Measurements from ENCODE around the gene UBASH3A.
A peak's percentile ranks its signal among the peaks of the same experiment; 100 is the strongest.

The UBASH3A gene

DNA sequence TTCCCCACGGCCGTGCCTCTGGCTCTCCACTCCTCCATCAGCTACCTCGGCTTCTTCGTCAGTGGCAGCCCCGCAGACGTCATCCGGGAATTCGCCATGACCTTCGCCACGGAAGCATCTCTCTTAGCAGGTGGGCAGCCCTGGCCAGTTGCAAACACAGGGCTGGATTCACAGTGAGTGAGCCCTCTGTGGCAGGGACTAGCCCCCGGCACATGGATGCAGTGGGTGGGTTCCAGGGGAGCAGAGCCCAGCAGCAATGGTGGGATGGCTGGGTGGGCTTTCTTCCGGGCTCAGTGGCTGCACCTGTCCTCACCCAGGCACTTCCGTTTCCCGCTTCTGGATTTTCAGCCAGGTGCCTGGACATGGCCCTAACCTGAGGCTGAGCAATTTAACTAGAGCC, 9.4 kb downstream of the UBASH3A start:
- DNase-seq: no peak

DNA sequence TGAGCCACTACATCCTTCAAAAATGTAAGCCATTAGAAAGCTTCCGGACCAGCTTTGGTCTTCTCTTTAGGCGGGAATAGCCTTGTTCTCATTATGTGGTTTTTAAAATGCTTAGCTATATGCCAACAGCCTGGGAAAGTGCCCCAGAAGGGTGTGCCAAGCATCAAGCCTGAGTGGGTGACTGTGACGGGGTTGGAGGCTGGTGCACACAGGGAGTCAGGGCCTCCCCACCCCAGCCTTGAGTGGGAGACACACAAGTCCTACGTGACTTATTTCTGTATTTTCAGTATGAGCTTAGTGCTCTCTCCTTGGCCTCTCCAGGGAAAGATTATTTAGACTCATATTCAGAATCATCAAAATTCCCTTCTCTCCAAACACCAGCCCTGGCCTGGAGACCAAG, 9.8 kb downstream of the UBASH3A start:
- no peak for DNase-seq

DNA sequence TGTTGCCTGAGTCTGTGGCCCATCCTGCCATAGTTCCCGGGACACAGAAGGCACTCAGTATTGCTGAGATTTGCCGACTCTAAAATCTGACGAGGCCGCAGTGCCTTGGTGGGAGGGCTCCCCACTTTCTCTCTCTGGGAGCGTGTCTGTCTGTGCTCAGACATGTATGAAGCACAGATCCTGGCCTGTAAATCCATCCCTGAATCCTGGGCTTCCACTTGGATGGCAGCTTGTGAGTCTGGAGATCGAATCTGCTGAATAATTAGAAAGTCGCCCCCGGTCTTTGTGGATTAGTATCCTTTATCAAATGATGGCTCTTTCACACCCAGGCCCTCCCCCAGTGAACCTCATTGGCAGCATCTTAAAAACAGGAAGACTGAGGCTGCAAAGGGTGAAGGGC, 10.4 kb downstream of the UBASH3A start:
- DNase-seq: no peak

DNA sequence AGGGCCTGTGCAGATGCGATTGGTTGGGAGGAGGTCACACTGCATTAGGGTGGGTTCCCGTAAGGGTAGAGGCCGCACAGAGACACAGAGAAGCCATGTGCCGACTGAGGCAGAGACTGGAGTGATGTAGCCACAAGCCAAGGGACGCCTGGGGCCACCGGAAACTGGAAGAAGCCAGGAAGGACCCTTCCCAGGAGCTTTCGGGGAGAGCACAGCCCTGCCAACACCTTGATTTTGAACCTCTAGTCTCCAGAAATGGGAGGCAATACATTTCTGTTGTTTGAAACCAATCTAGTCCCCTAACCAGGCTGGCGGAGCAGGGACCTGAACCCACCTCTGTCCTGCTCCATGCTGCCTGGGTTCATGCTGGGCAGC, 10.8 kb downstream of the UBASH3A start:
- no peak for DNase-seq

DNA sequence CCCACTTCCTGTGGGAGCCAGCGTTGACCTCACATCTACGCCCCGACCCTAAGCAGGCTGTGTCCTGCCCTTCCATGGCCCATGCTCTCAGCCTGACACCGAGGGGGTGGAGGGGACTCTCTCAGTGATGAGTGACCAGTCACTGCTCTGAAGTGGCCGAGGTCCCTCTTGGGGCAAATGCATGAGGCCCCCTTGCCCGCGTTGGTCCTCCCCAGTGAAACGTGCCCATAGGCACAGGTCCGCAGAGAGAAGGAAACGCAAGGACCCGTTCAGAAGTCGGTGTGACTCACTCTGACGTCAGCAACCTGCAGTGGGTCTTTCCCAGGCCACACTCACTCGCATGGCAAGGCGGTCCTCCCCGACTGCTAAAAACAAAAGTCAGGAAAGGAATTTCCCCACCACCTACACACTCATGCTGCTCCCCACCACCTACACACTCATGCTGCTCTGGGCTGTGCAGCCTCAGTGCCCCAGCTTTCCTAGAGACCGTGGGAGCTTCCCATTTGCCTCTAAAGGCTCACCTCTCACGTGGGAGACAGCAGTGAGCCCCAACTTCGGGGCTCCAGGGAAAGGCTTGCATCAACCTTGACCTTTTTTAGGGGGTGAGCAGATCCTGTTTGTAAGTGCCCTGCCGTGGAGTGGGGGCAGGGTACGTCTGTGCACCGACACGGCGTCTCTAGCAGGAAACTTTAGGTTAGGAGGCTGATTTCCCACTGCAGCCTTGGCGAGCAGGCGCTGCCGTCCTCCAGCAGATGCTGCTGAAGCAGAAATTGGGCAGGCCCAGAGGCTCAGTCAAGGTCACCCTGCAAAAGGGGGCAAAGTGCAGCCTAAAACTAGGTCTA, 11.4 kb downstream of the UBASH3A start:
- peak; percentile 90 to 92 for DNase-seq

DNA sequence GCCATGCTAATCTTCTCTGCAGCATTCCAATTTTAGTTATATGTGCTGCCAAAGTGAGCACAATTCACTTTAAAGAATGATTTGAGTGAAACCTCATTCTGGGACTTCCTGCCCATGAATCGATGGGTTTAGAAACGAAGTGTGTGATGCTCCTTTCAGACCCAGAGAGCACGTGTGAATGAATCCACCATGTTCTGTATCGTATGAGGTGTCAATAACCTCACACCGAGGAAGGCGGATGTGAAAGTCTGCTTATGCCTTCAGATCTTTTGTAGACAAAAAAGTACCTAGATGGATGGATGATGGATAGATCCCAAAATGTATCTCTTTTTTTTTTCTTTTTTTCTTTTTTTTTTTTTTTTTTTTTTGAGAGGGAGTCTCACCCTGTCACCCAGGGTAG, 13.8 kb downstream of the UBASH3A start:
- DNase-seq: no peak

DNA sequence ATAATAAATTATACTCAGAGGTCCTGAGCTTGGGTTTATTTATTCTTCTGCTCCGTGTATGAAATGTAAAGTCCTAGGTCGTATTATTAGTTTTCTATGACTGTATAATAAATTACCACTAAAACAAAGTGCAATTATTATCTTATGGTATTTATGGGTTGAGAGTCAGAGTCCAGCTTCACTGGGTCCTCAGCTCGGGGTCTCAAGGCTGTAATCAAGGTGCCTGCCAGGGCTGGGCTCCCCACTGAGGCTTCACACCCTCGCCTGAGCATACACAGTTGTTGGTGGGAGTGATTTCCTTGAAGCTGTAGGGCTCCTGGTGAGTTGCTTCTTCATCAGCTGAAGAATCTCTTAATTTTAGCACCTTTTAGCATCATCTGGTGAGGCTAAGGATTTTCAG, 15.2 kb downstream of the UBASH3A start:
- DNase-seq: no peak

DNA sequence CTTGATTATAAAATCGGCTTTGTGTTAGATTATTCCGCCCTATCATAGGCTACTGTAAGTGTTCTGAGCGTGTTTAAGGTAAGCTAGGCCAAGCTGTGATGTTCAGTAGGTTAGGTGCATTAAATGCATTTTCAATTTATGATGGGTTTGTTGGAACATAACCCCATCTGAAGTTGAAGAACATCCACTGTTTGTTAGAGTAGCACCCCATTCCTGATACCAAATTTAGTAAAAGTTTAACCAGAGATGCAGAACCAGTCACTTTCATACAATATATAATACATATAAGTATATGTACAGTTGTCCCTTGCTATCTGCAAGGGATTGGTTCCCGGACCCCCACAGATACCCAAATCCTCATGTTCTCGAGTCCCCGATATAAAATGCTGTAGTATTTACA, 16.1 kb downstream of the UBASH3A start:
- no peak for DNase-seq

DNA sequence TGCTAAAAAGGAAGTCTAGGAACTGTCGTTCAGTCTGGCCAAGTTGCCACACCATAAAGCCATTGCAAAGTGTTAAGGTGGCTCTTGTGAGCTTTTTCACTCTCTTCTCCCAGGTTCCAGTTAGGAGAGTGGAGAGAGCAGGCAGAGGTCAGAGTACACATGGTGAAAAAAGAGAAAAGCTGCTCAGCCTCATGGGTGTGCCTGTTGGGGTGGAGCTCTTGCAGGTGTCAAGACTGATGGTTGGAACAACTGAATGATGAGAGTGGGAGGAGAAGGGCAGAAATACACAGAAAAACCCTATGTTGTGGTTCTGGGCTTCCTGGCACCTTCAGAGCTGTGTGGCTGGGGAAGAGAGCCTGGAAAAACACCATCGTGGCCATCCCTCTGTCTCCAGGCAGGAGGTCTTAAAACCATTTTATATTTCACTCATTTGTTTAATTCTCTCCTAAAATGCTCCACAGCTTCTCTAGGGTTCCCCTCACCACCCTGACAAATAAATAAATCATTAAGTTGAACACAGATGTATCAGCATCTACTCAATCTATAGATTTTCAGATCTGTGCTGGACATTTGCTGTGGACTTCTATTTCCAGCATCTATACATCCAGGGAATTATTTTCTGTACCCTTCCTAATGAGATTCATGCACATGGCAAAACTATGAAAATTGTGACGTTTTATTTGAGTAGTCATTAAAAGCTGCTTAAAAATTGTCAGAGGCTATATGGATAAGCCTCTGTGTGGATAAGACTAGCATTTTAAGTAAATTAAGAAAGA, 17.5 kb downstream of the UBASH3A start:
- DNase-seq: no peak

DNA sequence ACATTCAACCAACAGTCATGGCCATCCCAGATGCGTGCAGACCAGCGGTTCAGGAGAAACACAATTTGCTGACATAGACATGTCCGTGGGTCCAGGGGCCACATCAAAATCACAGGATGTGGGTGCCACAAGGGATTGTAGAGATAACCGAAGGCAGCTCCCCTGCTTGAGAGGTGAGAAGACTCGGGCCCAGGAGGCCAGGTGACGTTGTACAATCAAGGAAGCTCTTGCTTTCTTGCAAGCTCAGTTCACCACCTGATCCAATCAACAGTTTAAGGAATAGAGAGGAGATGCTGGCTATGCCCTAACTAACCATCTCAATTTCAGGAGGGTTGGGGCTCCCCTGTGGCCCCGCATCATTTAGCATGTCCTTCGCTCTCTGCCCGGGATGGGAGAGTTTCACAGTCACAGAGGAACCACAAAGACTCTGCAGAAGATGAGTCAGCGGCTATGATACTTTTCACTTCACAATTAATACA, 19.5 kb downstream of the UBASH3A start:
- peak in 1 of 2 donors; percentile 48 for DNase-seq

DNA sequence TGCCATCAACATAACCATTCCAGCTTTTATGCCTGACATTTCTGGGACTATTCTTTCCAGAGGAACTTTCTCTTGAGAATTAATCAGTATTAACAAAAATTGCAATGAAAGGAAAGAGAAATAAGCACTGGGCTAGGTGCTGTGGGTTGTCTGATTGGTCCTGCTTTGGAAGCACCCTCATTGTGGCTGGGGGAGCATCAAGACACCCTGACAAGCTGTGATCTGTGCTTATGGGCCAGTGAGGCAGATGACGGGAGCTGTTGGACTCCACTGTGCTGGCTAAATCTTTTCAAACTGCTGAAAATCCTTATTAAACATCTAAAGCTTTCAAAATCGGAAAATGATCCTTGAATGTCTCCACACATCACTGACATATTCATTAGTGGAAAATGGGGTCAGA, 20.0 kb downstream of the UBASH3A start:
- DNase-seq: no peak

DNA sequence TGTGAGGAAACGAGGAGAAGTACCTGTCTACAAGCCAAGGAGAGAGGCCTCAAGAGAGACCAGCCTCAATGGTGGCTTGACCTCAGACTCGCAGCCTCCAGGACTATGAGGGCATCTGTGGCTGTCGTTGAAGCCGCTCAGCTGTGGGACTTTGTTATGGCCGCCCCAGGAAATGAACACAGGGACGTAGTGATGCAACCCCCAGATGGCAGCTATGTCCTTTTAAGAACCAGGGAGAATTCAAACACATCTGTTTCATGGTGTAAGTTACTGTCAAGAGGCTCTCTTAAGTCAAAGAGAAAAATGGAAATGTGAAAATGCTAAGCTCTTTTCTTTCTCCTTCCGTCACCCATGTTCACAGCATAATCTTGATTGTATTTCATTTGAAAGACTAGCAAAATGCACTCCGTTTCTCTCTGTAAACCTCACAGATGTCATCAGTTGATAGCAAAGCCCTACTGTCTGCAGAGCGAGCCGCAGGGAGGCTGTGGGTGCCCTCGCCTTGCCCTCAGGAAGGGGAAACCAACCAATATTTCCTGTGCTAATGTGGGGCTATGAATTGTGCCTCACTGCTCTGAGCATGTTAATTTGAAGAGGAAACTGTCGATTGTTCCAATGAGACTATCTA, 21.3 kb downstream of the UBASH3A start:
- no peak for DNase-seq

DNA sequence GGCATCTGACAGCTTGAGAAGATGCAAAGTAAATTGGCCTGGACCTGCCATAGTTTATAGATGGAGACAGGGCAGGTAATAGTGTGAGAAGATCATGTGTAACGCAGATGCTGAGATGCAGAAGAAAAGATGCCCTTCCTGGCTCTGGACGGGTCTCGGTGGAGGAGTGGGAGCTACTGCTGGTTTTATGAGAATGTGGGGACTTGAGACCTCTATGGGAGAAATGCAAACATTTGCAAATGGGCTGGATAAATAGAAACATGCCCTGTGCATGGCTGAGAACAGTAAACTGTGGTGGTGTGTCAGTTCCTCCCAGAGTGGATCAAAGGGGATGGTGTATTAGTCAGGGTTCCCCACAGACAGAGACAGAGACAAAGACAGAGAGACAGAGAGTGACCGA, 21.9 kb downstream of the UBASH3A start:
- no peak for DNase-seq

DNA sequence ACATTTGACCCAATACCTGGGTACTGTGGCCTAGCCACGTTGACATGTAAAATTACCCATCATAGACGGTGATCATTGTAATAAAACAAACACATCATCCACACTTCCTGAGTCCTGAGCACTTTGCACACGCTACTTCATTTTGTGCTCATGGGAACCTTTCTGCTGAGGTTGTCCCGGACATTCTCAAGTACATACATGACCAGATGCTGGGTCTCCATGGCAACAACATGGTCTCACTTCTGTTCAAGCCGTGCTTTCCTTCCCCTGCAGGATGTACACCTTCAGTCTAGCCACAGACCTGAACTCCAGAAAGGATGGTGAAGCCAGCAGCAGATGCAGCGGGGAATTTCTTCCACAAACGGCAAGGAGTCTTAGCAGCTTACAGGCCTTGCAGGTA, 22.7 kb downstream of the UBASH3A start:
- DNase-seq: no peak

DNA sequence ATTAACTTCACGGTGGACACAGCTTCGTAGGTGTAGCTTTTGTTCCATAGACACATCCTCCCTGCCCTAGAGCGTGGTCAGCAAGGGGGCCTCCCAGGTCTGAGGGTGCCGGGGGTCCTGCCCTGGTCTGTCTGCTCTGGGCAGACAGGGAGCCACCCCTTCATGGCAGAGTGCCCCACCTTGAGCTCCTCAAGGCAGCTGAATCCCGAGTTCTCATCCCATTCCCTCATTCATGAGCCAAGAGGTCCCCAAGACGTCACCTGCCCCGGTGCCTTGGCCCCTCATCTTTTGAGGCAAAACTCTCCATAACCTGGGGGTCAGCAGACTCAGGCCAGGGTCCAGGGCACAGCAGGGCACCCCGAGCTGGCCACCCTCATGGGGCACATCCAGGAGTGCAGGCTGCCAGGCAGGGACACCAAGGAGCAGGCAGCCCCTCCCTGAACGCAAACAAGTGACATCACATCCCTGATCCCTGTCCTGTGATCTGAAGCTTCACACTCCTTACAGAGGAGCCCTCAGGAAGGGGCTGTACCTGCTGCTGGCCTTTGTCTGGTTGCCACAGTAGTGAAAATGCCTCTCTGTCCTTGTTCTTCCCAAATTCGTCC, 23.3 kb downstream of the UBASH3A start:
- DNase-seq: no peak

DNA sequence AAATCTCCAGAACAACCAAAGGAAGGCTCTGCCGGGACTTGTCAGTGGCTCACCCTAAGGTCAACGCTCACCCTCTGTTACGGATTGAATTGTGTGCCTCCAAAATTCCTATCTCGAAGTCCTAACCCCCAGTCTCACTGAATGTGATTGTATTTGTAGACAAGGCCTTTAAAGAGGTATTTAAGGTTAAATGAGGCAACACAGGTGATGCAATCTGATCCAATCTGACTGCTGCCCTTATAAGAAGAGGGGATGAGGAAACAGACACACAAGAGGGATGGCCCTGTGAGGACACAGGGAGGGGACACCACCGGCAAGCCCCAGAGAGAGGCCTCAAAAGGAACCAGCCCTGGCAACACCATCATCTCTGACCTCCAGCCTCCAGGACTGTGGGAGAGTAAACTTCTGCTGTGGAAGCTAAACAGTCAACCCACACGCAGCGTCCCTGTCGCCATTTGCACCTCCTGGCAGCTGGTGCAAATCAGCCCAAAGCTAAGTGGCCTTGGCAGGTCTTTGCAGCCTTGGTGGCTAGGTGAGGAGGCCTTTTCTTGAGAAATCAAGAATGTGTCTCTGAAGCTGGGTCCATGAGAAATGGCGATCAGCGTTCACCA, 24.2 kb downstream of the UBASH3A start:
- DNase-seq: no peak

DNA sequence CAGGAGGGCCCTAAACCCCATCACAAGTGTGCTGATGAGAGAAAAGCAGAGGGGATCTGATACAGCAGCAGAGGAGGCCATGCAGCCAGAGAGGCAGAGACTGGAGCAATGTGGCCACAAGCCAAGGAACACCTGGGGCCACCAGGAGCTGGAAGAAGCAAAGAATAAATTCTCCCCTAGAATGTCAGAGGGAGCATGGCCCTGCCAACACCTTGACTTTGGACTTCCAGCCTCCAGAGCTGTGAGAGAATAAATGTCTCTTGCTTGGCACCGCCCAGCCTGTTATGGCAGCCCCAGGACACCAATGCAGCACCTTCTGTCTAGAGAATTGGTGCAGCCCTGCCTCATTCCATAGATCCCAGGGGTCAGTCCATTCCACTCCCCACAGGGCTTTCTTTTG, 25.3 kb downstream of the UBASH3A start:
- no peak for DNase-seq

DNA sequence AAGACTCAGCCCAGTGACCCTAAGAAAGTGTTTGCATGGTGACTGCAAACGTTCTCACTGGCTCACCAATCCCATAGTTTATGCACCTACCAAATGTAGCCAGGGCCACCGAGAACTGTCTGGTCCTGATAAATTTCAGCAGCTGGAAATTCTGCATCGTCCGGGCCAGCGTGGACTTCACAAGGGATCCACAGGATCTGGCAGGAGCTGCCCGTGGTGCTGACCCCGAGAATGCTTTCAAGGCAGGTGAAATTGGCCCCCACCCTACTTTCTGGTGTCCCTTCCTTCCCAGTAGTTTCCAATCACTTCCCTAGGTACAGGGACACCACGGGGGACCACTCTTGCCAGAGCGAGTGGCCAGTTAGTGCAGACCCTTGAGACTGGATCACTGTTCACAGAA, 26.2 kb downstream of the UBASH3A start:
- DNase-seq: no peak

DNA sequence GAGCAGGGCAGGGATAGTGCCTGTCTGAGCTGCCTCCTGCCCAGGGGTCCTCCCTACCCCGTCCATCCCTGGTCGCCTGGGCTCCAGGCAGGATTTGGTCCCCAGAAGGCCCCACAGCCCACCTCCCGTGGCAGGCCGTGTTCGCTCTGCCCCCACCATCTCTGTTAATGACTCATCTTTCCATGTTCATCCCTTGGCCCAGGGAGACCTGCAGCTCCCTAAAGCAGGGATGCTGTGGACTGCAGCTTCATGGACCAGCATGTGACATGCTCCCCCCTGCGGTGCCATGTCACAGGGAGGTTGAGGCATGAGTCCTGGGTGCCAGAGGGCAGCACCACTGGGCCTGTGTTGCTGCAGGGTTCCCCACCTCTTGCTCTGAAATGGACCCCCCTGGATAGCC, 26.8 kb downstream of the UBASH3A start:
- no peak for DNase-seq

DNA sequence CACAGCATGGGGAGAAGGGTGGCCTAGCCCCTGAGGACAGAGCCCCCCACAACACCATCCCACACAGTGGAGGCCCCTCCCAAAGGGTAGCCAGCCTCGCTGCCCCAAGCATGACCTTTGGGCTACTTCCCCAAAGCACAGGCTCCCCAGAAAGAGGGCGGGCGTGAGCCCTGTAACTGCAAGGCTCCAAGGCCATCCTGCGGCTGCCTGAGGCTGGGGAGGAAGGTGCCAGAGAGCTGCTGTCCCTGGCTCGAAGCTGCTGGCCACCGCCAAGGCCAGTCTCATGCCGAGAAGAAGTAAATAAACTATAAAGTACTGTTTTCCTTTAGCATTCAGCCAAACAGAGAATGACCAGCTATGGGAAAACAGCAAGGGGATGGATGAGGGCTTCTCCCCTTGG, 27.5 kb downstream of the UBASH3A start:
- no peak for DNase-seq

DNA sequence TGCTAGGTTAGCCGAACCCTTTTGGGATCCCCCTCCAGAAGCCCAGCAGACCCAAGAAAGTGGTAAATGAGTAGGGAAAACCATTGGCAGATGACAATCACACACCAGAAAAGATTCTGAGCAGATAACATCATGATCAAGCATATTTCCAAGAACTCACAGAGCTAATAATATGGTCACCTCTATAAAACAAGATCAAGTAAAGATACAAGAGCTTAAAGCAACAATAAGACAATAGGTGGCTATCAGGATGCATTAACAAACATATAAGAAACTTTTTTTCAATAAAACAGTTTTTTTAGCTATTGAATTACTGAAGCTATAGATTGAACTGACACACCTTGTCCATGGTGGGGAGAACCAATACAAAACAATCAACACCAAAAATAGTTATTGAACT, 29.0 kb downstream of the UBASH3A start:
- no peak for DNase-seq

DNA sequence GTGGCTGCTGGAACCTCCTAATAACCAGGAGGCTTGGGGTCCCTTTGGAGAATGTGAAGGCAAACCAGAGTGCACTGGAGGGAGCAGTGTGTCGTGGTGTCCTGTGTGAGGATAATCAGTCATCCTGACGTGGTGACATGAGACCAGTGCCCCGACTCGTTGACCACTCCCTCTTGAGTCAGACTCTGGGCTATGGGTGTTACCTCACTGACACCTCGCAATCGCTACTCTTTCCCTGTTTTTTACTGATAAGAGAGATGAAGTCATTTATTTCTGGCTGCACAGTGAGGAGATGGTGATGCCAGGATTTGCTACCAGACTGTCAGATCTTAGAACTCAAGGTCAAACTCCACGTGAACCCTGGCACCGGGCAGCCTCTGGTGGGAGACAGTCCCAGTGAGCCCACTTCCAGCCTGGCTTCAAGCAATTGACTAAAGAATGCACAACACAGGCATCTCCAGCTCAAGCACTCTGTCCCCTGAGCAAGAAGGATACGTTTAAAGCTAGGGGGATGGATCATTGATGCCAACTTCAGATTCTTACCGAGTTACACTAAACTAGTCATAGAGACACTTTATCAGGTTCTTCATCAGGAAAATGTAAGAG, 30.3 kb downstream of the UBASH3A start:
- no peak for DNase-seq

DNA sequence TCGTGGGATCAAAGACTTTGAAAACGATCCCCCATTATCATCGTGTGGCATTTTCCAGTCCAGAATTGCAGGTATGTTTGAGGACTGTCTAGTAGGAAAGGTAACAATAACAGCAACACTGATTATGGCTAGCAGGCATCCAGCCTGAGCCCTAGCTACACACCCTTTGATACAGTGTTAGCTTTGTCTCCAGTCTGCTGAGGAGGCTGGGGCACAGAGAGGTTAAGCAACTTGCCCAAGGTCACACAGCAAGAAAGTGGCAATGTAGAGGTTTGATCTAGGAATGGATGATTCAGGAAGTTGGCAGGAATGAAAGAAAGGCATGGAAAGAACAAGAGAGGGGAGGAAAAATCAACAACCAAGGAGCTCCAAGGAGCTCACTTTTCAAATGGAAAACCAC, 31.2 kb downstream of the UBASH3A start:
- no peak for DNase-seq
